GM23338 (cell line): Measurements from ENCODE around the gene ST6GALNAC3. TPM values are rescaled to one million over a fixed set of nuclear protein-coding genes. Genes with fewer than 3 reads are reported as not detected.

Experiments
- ATAC-seq: fragments of 200-7000 bp; cut with Tn5 transposase; 3 replicates; pipeline ENCODE4 v1.9.1; 2020
- DNase-seq: peaks from one replicate; pipeline ENCODE4 v3.0.0-alpha.2; 2015; ENCODE audit warnings: low spot score
- H2AFZ ChIP-seq: fragments of 200-600 bp; sonication (generic); 2 replicates; pipeline ENCODE4 v1.8.0; 2016; ENCODE audit warnings: antibody characterized with exemption, mild to moderate bottlenecking, moderate library complexity
- H3F3A ChIP-seq: fragments of 200-600 bp; sonication (generic); replicated peaks from 2 replicates; pipeline ENCODE4 v1.8.0; 2017; ENCODE audit warnings: antibody characterized with exemption, mixed run types, low read depth
- H3K27ac ChIP-seq: fragments of 200-600 bp; sonication (generic); 2 replicates; pipeline ENCODE4 v1.6.1; 2016; ENCODE audit warnings: low read depth
- H3K27me3 ChIP-seq: fragments of 200-600 bp; sonication (generic); 2 replicates; pipeline ENCODE4 v1.8.0; 2016; ENCODE audit warnings: mild to moderate bottlenecking, mixed run types, moderate library complexity; ENCODE audit not compliant: insufficient read depth
- H3K36me3 ChIP-seq: fragments of 200-600 bp; sonication (generic); 2 replicates; pipeline ENCODE4 v1.8.0; 2016; ENCODE audit warnings: mild to moderate bottlenecking; ENCODE audit not compliant: insufficient read depth
- H3K4me1 ChIP-seq: fragments of 200-600 bp; sonication (generic); 2 replicates; pipeline ENCODE4 v1.8.0; 2016; ENCODE audit warnings: mild to moderate bottlenecking, moderate library complexity; ENCODE audit not compliant: insufficient read depth
- H3K4me2 ChIP-seq: fragments of 200-600 bp; sonication (generic); 2 replicates; pipeline ENCODE4 v1.7.1; 2017; ENCODE audit warnings: mixed run types
- H3K4me3 ChIP-seq: fragments of 200-600 bp; sonication (generic); 2 replicates; pipeline ENCODE4 v1.6.1; 2016; ENCODE audit warnings: mixed run types
- H3K79me2 ChIP-seq: fragments of 200-600 bp; sonication (generic); replicated peaks from 2 replicates; pipeline ENCODE4 v1.8.0; 2017; ENCODE audit warnings: mild to moderate bottlenecking; ENCODE audit not compliant: insufficient read depth
- H3K9me2 ChIP-seq: fragments of 200-600 bp; sonication (generic); 2 replicates; pipeline ENCODE4 v1.8.0; 2017; ENCODE audit not compliant: insufficient read depth
- H4K20me1 ChIP-seq: fragments of 200-600 bp; sonication (generic); replicated peaks from 2 replicates; pipeline ENCODE4 v1.8.0; 2017; ENCODE audit warnings: mild to moderate bottlenecking; ENCODE audit not compliant: insufficient read depth
- H3K27ac Mint-ChIP-seq: 2 replicates; pipeline ENCODE4 v1.8.0; 2020; ENCODE audit warnings: inconsistent platforms, mild to moderate bottlenecking, moderate library complexity, mixed read lengths
- H3K27me3 Mint-ChIP-seq: 3 replicates; pipeline ENCODE4 v1.8.0; 2022; ENCODE audit warnings: low read depth, mild to moderate bottlenecking, moderate library complexity, mixed read lengths, inconsistent platforms; ENCODE audit not compliant: insufficient read depth, poor library complexity
- H3K36me3 Mint-ChIP-seq: 3 replicates; pipeline ENCODE4 v1.8.0; 2021; ENCODE audit warnings: low read depth, mild to moderate bottlenecking, inconsistent platforms, moderate library complexity, mixed read lengths
- H3K4me1 Mint-ChIP-seq: 3 replicates; pipeline ENCODE4 v1.8.0; 2020; ENCODE audit warnings: mild to moderate bottlenecking, inconsistent platforms, mixed read lengths
- H3K4me3 Mint-ChIP-seq: 3 replicates; pipeline ENCODE4 v1.8.0; 2021; ENCODE audit warnings: moderate library complexity, mild to moderate bottlenecking, inconsistent platforms, mixed read lengths
- H3K9me3 Mint-ChIP-seq: 3 replicates; pipeline ENCODE4 v1.8.0; 2020; ENCODE audit warnings: moderate library complexity, mild to moderate bottlenecking, inconsistent platforms, mixed read lengths
- CREB1 ChIP-seq: fragments of 250-450 bp; sonication (Bioruptor Pico); IDR thresholded peaks from 2 replicates; pipeline ENCODE4 v1.5.0; 2020; ENCODE audit warnings: low read depth, mild to moderate bottlenecking, moderate library complexity
- EZH2 ChIP-seq: fragments of 200-600 bp; sonication (generic); IDR thresholded peaks from one replicate; pipeline ENCODE4 v1.8.0; 2017; ENCODE audit warnings: antibody characterized with exemption, mild to moderate bottlenecking, low read depth; ENCODE audit not compliant: unreplicated experiment
- EZH2phosphoT487 ChIP-seq: fragments of 200-600 bp; sonication (generic); IDR thresholded peaks from one replicate; pipeline ENCODE4 v1.8.1; 2018; ENCODE audit warnings: antibody characterized with exemption; ENCODE audit not compliant: unreplicated experiment
- JUNB ChIP-seq: IDR thresholded peaks from one replicate; pipeline ENCODE4 v1.6.1; 2016; ENCODE audit warnings: antibody characterized with exemption; ENCODE audit not compliant: unreplicated experiment
- NANOG ChIP-seq: IDR thresholded peaks from 2 replicates; pipeline ENCODE4 v1.6.1; 2016; ENCODE audit warnings: antibody characterized with exemption, borderline replicate concordance
- POLR2AphosphoS5 ChIP-seq: IDR thresholded peaks from 2 replicates; pipeline ENCODE4 v1.6.1; 2016; ENCODE audit warnings: antibody characterized with exemption, low read depth
- STAT1 ChIP-seq: IDR thresholded peaks from one replicate; pipeline ENCODE4 v1.6.1; 2016; ENCODE audit warnings: antibody characterized with exemption; ENCODE audit not compliant: unreplicated experiment
- ZNF114 ChIP-seq: fragments of 250-450 bp; sonication (Bioruptor Pico); IDR thresholded peaks from 2 replicates; pipeline ENCODE4 v1.5.0; 2020; ENCODE audit warnings: mild to moderate bottlenecking, moderate library complexity
- ZNF331 ChIP-seq: fragments of 250-450 bp; sonication (Bioruptor Pico); IDR thresholded peaks from 2 replicates; pipeline ENCODE4 v1.5.0; 2020; ENCODE audit warnings: low read depth, mild to moderate bottlenecking, moderate library complexity
- polyA plus RNA-seq: library from polyadenylated mRNA; unstranded; fragments of >200 nt; fragmentation: Nextera tagmentation; extraction: Ambion mirVana; gene quantifications from 2 replicates; pipeline ENCODE4 v1.2.1, GENCODE V29; 2016
- total RNA-seq: library from RNA; depleted of rRNA; stranded (reverse); fragments of >200 nt; shearing (Covaris generic); gene quantifications from 2 replicates; pipeline ENCODE4 v1.2.3, GENCODE V29; 2014
- TF ChIP-seq, protein P1 (sequence below): IDR thresholded peaks from 2 replicates; pipeline ENCODE4 v1.6.1; 2016; ENCODE audit warnings: antibody characterized with exemption
- TF ChIP-seq, protein P2 (sequence below): fragments of 250-450 bp; sonication (Bioruptor Pico); IDR thresholded peaks from 2 replicates; pipeline ENCODE4 v1.5.0; 2020; ENCODE audit warnings: mild to moderate bottlenecking, moderate library complexity
- TF ChIP-seq, protein P3 (sequence below): IDR thresholded peaks from one replicate; pipeline ENCODE4 v1.6.1; 2018; ENCODE audit warnings: antibody characterized with exemption; ENCODE audit not compliant: unreplicated experiment

ST6GALNAC3 gene
- total and polyA plus RNA-seq, 2 experiments from 2014 or later, result 4.7 to 11.6 TPM

- no peak for TF ChIP-seq STAT1
- no peak for TF ChIP-seq JUNB
- no peak for TF ChIP-seq ZNF114
- no peak for TF ChIP-seq POLR2AphosphoS5
- no peak for TF ChIP-seq EZH2
- no peak for TF ChIP-seq ZNF331
- H3K9me3 Mint-ChIP-seq, result peaks cover 14% of the 10 kb centered on the region; the same call in 2 of the 3 replicates
- Histone ChIP-seq H3K4me1 (peaks cover 4% of the 10 kb centered on the region), H4K20me1 (no peaks in the 10 kb centered on the region), H3F3A (no peaks in the 10 kb centered on the region), H3K4me2 (no peak overlapping the region), H3K27ac (no peak overlapping the region), H3K36me3 (no peaks in the 10 kb centered on the region), H3K79me2 (no peaks in the 10 kb centered on the region), H3K4me3 (no peak overlapping the region), H2AFZ (no peak overlapping the region), H3K9me2 (peaks cover 12% of the 10 kb centered on the region; the same call in 1 of the 2 replicates), H3K27me3 (no peaks in the 10 kb centered on the region)
- no peaks in the 10 kb centered on the region for H3K27me3 Mint-ChIP-seq
- peaks cover 21% of the 10 kb centered on the region for H3K36me3 Mint-ChIP-seq
- peaks cover 13% of the 10 kb centered on the region for H3K4me1 Mint-ChIP-seq
- no peak for DNase-seq
- no peak for ATAC-seq
- H3K27ac Mint-ChIP-seq, result no peak overlapping the region
- H3K4me3 Mint-ChIP-seq, result no peak overlapping the region
Measured at GRCh38 chr1:76176000-76176399, 101.5 kb downstream of the ST6GALNAC3 start.

GRCh38 chr1:76177615-76178014, 103.1 kb downstream of the ST6GALNAC3 start:
- Histone ChIP-seq H3F3A (no peaks in the 10 kb centered on the region), H4K20me1 (no peaks in the 10 kb centered on the region), H2AFZ (no peak overlapping the region), H3K79me2 (no peaks in the 10 kb centered on the region), H3K9me2 (peaks cover 13% of the 10 kb centered on the region; the same call in 1 of the 2 replicates), H3K36me3 (no peaks in the 10 kb centered on the region), H3K4me2 (no peak overlapping the region), H3K4me1 (peaks cover 13% of the 10 kb centered on the region), H3K4me3 (no peak overlapping the region), H3K27me3 (no peaks in the 10 kb centered on the region), H3K27ac (no peak overlapping the region)
- H3K27me3 Mint-ChIP-seq, result no peaks in the 10 kb centered on the region
- H3K9me3 Mint-ChIP-seq, result peaks cover 14% of the 10 kb centered on the region; the same call in 2 of the 3 replicates
- no peak for ATAC-seq
- DNase-seq, result no peak
- no peak overlapping the region for H3K27ac Mint-ChIP-seq
- peaks cover 18% of the 10 kb centered on the region for H3K4me1 Mint-ChIP-seq
- no peak overlapping the region for H3K4me3 Mint-ChIP-seq
- peaks cover 16% of the 10 kb centered on the region for H3K36me3 Mint-ChIP-seq
- TF ChIP-seq, protein P1, sequence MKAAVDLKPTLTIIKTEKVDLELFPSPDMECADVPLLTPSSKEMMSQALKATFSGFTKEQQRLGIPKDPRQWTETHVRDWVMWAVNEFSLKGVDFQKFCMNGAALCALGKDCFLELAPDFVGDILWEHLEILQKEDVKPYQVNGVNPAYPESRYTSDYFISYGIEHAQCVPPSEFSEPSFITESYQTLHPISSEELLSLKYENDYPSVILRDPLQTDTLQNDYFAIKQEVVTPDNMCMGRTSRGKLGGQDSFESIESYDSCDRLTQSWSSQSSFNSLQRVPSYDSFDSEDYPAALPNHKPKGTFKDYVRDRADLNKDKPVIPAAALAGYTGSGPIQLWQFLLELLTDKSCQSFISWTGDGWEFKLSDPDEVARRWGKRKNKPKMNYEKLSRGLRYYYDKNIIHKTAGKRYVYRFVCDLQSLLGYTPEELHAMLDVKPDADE, result no peak
- no peak for TF ChIP-seq NANOG
- no peak for TF ChIP-seq EZH2
- TF ChIP-seq, protein P2, sequence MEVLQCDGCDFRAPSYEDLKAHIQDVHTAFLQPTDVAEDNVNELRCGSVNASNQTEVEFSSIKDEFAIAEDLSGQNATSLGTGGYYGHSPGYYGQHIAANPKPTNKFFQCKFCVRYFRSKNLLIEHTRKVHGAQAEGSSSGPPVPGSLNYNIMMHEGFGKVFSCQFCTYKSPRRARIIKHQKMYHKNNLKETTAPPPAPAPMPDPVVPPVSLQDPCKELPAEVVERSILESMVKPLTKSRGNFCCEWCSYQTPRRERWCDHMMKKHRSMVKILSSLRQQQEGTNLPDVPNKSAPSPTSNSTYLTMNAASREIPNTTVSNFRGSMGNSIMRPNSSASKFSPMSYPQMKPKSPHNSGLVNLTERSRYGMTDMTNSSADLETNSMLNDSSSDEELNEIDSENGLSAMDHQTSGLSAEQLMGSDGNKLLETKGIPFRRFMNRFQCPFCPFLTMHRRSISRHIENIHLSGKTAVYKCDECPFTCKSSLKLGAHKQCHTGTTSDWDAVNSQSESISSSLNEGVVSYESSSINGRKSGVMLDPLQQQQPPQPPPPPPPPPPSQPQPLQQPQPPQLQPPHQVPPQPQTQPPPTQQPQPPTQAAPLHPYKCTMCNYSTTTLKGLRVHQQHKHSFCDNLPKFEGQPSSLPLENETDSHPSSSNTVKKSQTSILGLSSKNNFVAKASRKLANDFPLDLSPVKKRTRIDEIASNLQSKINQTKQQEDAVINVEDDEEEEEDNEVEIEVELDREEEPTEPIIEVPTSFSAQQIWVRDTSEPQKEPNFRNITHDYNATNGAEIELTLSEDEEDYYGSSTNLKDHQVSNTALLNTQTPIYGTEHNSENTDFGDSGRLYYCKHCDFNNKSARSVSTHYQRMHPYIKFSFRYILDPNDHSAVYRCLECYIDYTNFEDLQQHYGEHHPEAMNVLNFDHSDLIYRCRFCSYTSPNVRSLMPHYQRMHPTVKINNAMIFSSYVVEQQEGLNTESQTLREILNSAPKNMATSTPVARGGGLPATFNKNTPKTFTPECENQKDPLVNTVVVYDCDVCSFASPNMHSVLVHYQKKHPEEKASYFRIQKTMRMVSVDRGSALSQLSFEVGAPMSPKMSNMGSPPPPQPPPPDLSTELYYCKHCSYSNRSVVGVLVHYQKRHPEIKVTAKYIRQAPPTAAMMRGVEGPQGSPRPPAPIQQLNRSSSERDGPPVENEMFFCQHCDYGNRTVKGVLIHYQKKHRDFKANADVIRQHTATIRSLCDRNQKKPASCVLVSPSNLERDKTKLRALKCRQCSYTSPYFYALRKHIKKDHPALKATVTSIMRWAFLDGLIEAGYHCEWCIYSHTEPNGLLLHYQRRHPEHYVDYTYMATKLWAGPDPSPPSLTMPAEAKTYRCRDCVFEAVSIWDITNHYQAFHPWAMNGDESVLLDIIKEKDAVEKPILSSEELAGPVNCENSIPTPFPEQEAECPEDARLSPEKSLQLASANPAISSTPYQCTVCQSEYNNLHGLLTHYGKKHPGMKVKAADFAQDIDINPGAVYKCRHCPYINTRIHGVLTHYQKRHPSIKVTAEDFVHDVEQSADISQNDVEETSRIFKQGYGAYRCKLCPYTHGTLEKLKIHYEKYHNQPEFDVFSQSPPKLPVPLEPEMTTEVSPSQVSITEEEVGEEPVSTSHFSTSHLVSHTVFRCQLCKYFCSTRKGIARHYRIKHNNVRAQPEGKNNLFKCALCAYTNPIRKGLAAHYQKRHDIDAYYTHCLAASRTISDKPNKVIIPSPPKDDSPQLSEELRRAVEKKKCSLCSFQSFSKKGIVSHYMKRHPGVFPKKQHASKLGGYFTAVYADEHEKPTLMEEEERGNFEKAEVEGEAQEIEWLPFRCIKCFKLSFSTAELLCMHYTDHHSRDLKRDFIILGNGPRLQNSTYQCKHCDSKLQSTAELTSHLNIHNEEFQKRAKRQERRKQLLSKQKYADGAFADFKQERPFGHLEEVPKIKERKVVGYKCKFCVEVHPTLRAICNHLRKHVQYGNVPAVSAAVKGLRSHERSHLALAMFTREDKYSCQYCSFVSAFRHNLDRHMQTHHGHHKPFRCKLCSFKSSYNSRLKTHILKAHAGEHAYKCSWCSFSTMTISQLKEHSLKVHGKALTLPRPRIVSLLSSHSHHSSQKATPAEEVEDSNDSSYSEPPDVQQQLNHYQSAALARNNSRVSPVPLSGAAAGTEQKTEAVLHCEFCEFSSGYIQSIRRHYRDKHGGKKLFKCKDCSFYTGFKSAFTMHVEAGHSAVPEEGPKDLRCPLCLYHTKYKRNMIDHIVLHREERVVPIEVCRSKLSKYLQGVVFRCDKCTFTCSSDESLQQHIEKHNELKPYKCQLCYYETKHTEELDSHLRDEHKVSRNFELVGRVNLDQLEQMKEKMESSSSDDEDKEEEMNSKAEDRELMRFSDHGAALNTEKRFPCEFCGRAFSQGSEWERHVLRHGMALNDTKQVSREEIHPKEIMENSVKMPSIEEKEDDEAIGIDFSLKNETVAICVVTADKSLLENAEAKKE (CRISPR knock-in tag), result no peak
- TF ChIP-seq, protein P3, sequence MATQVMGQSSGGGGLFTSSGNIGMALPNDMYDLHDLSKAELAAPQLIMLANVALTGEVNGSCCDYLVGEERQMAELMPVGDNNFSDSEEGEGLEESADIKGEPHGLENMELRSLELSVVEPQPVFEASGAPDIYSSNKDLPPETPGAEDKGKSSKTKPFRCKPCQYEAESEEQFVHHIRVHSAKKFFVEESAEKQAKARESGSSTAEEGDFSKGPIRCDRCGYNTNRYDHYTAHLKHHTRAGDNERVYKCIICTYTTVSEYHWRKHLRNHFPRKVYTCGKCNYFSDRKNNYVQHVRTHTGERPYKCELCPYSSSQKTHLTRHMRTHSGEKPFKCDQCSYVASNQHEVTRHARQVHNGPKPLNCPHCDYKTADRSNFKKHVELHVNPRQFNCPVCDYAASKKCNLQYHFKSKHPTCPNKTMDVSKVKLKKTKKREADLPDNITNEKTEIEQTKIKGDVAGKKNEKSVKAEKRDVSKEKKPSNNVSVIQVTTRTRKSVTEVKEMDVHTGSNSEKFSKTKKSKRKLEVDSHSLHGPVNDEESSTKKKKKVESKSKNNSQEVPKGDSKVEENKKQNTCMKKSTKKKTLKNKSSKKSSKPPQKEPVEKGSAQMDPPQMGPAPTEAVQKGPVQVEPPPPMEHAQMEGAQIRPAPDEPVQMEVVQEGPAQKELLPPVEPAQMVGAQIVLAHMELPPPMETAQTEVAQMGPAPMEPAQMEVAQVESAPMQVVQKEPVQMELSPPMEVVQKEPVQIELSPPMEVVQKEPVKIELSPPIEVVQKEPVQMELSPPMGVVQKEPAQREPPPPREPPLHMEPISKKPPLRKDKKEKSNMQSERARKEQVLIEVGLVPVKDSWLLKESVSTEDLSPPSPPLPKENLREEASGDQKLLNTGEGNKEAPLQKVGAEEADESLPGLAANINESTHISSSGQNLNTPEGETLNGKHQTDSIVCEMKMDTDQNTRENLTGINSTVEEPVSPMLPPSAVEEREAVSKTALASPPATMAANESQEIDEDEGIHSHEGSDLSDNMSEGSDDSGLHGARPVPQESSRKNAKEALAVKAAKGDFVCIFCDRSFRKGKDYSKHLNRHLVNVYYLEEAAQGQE, result no peak
- TF ChIP-seq CREB1 (CRISPR knock-in tag), result no peak
- TF ChIP-seq STAT1, result no peak
- TF ChIP-seq POLR2AphosphoS5, result no peak
- TF ChIP-seq EZH2phosphoT487, result no peak
- no peak for TF ChIP-seq JUNB
- TF ChIP-seq ZNF114, result no peak
- TF ChIP-seq ZNF331, result no peak
